ENCODE measurements around the gene ALOX5AP. TPM values are rescaled to one million over a fixed set of nuclear protein-coding genes. Genes with fewer than 3 reads are reported as not detected.

Gene ALOX5AP
- total RNA-seq, 2 donors from 2014 or later = 26.8 to 49.6 TPM

DNA sequence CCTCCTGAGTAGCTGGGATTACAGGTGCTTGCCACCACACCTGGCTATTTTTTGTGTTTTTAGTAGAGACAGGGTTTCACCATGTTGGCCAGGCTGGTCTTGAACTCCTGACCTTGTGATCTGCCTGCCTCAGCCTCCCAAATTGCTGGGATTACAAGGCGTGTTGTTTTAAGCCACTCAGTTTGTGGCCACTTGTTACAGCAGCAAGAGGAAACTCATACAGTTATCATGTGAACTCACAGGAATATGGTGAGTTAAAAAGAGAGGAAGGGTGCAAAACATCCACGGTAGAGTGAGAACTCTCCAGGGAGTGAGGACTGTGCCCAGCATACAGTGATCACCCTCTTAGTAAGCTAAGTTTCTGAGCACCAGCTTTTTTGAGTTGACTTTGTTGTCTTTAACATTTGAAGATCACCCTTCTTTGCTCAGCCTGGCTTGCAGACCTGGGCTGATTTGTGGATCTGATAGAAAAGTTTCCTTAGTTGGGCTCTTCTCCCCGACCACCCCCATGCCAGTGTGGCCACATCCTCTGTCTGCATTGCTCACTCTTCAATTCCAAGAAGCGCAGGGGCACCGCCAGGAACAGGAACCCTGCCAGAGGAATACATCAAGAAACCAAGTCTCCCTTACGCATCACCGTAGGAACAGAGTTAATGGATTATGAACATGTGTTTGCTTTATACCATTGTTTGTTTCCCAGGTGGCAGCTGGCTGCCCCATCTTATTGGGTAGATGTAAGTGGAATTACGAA, 16.0 kb downstream of the ALOX5AP start:
- no peak for DNase-seq (ENCODE audit: low spot score)
- intact Hi-C loops (cut with DNase I) = no loop called here

GRCh38 chr13:30752201-30752797, 17.0 kb downstream of the ALOX5AP start:
- peak; percentile 85 for DNase-seq (ENCODE audit: low spot score)
- intact Hi-C loops (cut with DNase I) = no loop called here

DNA sequence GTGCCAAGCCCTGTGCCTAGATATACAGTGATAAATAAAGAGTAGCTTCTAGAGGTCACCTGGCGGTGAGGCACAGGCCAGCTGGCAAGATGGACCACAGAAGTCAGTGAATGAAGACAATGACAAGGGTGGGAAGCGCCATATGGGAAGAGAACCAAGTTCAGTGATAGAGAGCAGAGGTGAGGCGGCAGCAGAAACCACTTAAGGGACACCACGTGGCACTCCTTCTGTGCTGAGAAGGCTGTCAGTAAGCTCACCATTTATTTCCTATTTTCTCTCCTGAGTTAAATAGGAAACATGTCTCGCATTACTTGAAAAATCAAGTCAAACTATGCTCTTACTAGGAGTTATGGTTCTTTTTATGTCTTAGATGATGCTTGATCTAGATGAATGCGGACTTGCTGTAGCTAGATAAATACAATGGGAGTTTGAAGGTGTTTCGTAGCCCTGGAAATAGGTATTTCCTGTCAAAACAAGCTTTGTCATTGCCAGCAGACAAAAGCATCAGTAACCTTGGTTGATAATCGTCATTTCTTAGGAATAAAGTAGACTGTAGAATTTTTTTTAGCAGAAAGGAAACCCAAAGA, 17.8 kb downstream of the ALOX5AP start:
- intact Hi-C loops (cut with DNase I) = no loop called here
- DNase-seq (ENCODE audit: low spot score) = no peak

GRCh38 chr13:30755678-30756077, 20.3 kb downstream of the ALOX5AP start:
- intact Hi-C loops (cut with DNase I) = no loop called here
- no peak for DNase-seq (ENCODE audit: low spot score)

GRCh38 chr13:30757026-30757742, 21.8 kb downstream of the ALOX5AP start:
- no peak for DNase-seq (ENCODE audit: low spot score)
- intact Hi-C loops (cut with DNase I) = no loop called here

DNA sequence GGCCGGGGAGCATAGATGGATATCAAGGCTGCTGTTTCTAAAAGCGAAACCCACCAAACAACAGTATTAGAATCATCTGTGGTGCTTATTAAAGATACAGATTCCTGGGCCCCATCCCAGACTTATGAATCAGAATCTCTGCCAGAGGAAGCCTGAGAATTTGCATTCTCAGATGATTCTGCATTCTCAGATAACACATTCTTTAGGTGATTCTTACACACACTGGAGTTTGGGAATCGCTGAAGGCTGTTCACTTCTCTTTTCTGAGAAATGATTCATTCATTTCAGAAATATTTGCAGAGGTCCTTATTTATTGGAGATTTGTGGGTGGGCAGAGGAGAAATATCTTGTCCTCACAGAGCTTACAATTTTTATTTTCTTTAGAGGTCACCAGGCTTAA, 24.4 kb downstream of the ALOX5AP start:
- DNase-seq (ENCODE audit: low spot score) = no peak
- intact Hi-C loops (cut with DNase I) = loop anchor here in 1 of 2 donors (5.0 kb wide), 1 partner anchor 38 kb away; no protein-coding TSS in a partner anchor

DNA sequence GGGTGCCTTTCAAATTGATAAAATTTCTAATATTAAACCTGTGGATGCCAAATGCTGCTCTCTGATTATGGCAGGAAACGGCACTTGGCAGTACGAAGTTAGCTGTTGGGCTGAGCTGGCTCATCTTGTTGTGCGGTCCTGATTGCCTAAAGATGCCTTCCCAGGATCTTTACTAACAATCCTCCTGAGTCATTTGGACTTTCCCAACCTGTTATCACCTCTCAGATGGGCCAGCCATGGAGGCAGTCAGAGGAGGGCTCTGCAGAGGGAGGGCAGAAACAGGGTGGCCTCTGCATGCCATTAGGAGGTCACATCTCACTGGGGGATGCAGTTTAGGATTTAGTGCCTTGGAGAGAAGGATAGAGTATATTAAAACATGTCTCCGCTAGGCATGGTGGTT, 27.3 kb downstream of the ALOX5AP start:
- intact Hi-C loops (cut with DNase I) = loop anchor here in 1 of 2 donors (5.0 kb wide), 1 partner anchor 35 kb away; no protein-coding TSS in a partner anchor
- DNase-seq (ENCODE audit: low spot score) = no peak

- intact Hi-C loops (cut with DNase I) = loop anchor here in 1 of 2 donors (5.0 kb wide), 1 partner anchor 33 kb away; no protein-coding TSS in a partner anchor
- no peak for DNase-seq (ENCODE audit: low spot score)
Measured at GRCh38 chr13:30763786-30764413, 28.6 kb downstream of the ALOX5AP start.

DNA sequence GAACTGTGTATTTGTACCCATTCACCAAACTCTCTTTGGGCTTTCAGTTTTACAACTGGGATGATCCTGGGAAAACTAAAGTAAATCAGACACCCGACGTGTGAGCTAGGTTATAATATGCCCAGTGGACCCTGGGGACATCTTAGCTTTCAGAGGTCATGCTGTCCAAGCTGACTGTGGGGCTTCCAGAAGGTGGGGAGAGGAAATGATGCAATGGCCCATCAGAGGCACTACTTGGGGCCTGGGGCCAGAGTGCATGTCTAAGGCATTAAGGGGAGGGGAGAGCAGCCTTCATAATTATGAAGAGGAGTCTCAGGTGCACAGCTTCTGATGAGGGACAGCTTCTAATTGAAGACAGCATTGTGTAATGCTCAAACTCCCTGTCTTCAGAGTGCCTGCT, 30.9 kb downstream of the ALOX5AP start:
- intact Hi-C loops (cut with DNase I) = no loop called here
- DNase-seq (ENCODE audit: low spot score) = no peak

- DNase-seq (ENCODE audit: low spot score) = no peak
- intact Hi-C loops (cut with DNase I) = no loop called here
Measured at GRCh38 chr13:30770929-30771328, 35.6 kb downstream of the ALOX5AP start.

GRCh38 chr13:30773561-30773960, 38.2 kb downstream of the ALOX5AP start:
- DNase-seq (ENCODE audit: low spot score) = no peak
- intact Hi-C loops (cut with DNase I) = loop anchor here in 1 of 2 donors (1.0 kb wide), 1 partner anchor 27 kb away; no protein-coding TSS in a partner anchor

GRCh38 chr13:30774214-30774730, 38.9 kb downstream of the ALOX5AP start:
- no peak for DNase-seq (ENCODE audit: low spot score)
- intact Hi-C loops (cut with DNase I) = no loop called here

DNA sequence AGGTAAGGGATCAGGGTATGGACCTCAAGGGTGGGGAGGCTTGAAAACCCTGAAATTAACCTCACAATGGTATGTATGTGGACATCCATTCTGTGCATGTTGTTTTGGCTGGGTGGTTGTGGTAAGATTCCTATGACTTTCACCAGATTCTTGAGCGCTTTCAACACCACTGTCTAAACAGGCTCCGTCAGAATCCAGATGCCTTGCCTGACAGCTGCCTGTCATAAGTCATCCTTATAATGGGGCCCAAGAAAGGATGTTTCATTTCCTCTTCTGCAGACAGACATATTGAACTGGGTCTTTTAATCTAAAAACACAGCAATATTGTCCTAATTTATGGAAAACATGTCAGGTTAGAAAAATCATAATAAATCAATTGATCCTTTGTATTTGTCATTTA, 41.3 kb downstream of the ALOX5AP start:
- intact Hi-C loops (cut with DNase I) = no loop called here
- DNase-seq (ENCODE audit: low spot score) = no peak

DNA sequence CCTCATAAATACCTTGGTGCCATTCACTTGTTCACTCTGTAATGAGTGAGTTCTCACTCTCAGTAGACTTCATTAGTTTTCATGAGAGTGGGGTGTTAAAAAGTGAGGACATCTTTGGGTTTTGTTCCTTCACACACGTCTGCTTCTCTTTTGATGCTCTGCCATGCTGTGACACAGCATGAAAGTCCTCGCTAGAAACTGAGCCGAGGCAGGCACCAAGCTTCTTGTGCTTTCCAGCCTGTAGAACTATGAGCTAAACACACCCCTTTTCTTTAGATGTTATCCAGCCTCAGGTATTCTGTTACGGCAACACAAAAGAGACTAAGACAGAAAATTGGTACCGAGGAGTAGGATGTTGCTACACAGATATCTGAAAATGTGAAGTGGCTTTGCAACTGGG, 43.7 kb downstream of the ALOX5AP start:
- intact Hi-C loops (cut with DNase I) = loop anchor here in 1 of 2 donors (1.0 kb wide), 1 partner anchor 20 kb away; no protein-coding TSS in a partner anchor
- DNase-seq (ENCODE audit: low spot score) = no peak

GRCh38 chr13:30779608-30780007, 44.3 kb downstream of the ALOX5AP start:
- intact Hi-C loops (cut with DNase I) = loop anchor here in 1 of 2 donors (1.0 kb wide), 1 partner anchor 20 kb away; no protein-coding TSS in a partner anchor
- no peak for DNase-seq (ENCODE audit: low spot score)

GRCh38 chr13:30780338-30780981, 45.1 kb downstream of the ALOX5AP start:
- intact Hi-C loops (cut with DNase I) = no loop called here
- no peak for DNase-seq (ENCODE audit: low spot score)

DNA sequence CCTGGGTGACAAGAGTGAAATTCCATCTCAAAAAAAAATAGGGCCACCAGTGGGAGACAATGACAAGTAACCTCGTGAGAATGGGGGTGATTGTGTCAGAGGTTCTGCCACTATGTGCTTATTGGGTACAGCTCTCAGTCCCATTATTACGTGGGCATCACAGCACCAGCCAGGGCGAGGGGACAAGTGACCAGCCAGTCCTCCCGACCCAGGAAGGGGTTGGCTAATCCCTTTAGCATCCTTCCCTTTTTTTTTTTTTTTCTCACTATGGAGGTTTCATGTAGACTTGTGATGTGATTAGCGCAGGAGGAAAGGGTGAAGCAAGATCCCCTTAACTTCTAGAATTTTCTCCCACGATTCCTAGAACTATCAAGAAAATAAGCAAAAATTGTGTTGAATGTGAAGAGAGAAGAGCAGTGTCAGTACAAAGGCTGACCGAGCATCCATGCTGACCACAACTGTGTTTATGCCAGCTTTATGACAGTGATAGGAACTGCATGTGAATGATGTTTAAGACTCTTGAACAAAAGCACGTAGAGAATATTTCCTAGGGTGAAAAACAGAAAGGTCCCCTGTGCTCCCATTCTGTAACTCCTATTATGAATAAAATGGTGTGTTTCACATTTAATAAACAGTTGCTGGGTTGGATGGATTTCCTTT, 50.0 kb downstream of the ALOX5AP start:
- intact Hi-C loops (cut with DNase I) = no loop called here
- no peak for DNase-seq (ENCODE audit: low spot score)

DNA sequence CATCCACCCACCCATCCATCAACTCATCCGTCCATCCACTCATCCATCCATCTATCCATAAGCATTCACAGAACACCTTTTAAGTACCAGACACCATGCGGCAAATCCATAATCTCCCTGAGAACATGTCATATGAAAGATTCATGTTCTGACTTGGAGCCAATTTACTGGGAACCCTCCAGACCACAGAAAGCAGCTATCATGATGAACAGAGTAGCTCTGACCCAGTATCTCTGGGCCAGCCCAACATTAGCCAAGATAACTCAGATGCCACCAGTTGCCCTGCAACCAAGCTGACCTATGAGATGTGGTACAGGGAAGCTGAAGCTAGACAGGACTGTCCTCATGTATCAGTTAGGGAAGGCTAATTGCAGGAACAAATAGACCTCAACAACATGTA, 51.3 kb downstream of the ALOX5AP start:
- DNase-seq (ENCODE audit: low spot score) = no peak
- intact Hi-C loops (cut with DNase I) = no loop called here

All from posterior vena cava (tissue), 2 donors.